Middle frontal gyrus (tissue), 1 donor: ENCODE results near the gene ZNF215.
"Not testable (repeated sequence)": the region's sequence is repeated elsewhere in the genome, so short reads cannot be mapped to it uniquely, and the experiment has no call there.

Experiments used
- DNase-seq: peaks from one replicate; pipeline ENCODE4 v3.0.0-alpha.2; 2015; ENCODE audit warnings: low spot score; ENCODE audit errors: extremely low spot score

ZNF215 gene

GRCh38 chr11:6932145-6932544, 5.9 kb downstream of the ZNF215 start:
- DNase-seq = no peak

- DNase-seq = no peak
These were observed 15.7 kb downstream of the ZNF215 start for GRCh38 chr11:6941970-6942369.

- no peak for DNase-seq
These were observed 16.9 kb downstream of the ZNF215 start for GRCh38 chr11:6943131-6943530.

- DNase-seq = not testable (repeated sequence)
These were observed 28.0 kb downstream of the ZNF215 start for GRCh38 chr11:6954248-6954647.

GRCh38 chr11:6962141-6962540, 35.9 kb downstream of the ZNF215 start:
- DNase-seq = no peak

- no peak for DNase-seq
These were observed 36.4 kb downstream of the ZNF215 start for GRCh38 chr11:6962673-6963072.

- no peak for DNase-seq
These were observed 42.6 kb downstream of the ZNF215 start for GRCh38 chr11:6968816-6969215.

- not testable (repeated sequence) for DNase-seq
These were observed 43.6 kb downstream of the ZNF215 start for GRCh38 chr11:6969854-6970253.

- no peak for DNase-seq
These were observed 53.1 kb downstream of the ZNF215 start for GRCh38 chr11:6979365-6979764.

- DNase-seq = no peak
These were observed 60.3 kb downstream of the ZNF215 start for GRCh38 chr11:6986487-6986886.

GRCh38 chr11:6988506-6988905, 62.3 kb downstream of the ZNF215 start:
- DNase-seq = no peak

- DNase-seq = no peak
These were observed 65.0 kb downstream of the ZNF215 start for GRCh38 chr11:6991227-6991626.

- DNase-seq = no peak
These were observed 65.8 kb downstream of the ZNF215 start for GRCh38 chr11:6992026-6992425.

GRCh38 chr11:6992457-6993417, 66.5 kb downstream of the ZNF215 start:
- no peak for DNase-seq

GRCh38 chr11:6995703-6996102, 69.5 kb downstream of the ZNF215 start:
- no peak for DNase-seq

GRCh38 chr11:7004482-7004881, 78.3 kb downstream of the ZNF215 start:
- no peak for DNase-seq
